Adrenal gland (tissue), 12 donors: ENCODE results near the gene LKAAEAR1. TPM values are rescaled to one million over a fixed set of nuclear protein-coding genes. Genes with fewer than 3 reads are reported as not detected.

Source experiments
- DNase-seq, 7 donors: peaks; one replicate each; pipeline ENCODE4 v3.0.0-alpha.2; 2019 to 2020
- H3K27ac ChIP-seq, 5 donors: fragments of 200-600 bp; sonication (generic) in 4 of 5; 1 replicate in 3 of 5; 2 replicates in 2 of 5; pipeline versions ENCODE4 v1.5.1 to v1.8.0; 2016 to 2020; ENCODE audit warnings: mild to moderate bottlenecking in 1 of 5
- H3K27me3 ChIP-seq: fragments of 200-600 bp; 2 replicates; pipeline ENCODE4 v1.8.0; 2021
- H3K36me3 ChIP-seq, 2 donors: fragments of 200-600 bp; replicated peaks in 1 of 2; 1 replicate in 1 of 2; 2 replicates in 1 of 2; pipeline versions ENCODE4 v1.5.1 to v1.8.0; 2018 to 2022
- H3K4me1 ChIP-seq, 2 donors: fragments of 200-600 bp; replicated peaks in 1 of 2; 1 replicate in 1 of 2; 2 replicates in 1 of 2; pipeline versions ENCODE4 v1.5.1 to v1.8.0; 2018 to 2021
- H3K4me3 ChIP-seq, 4 donors: fragments of 200-600 bp; sonication (generic) in 3 of 4; one replicate each; pipeline ENCODE4 v1.5.1; 2016 to 2018
- H3K9me3 ChIP-seq, 3 donors: fragments of 200-600 bp; sonication (generic) in 1 of 3; replicated peaks in 1 of 3; 1 replicate in 2 of 3; 2 replicates in 1 of 3; pipeline versions ENCODE4 v1.5.1 to v1.8.0; 2016 to 2021
- POLR2A ChIP-seq, 2 donors: fragments of 450-650 bp; IDR thresholded peaks; one replicate each; pipeline ENCODE4 v1.6.1; 2017; ENCODE audit warnings: antibody characterized with exemption in 2 of 2, mild to moderate bottlenecking in 2 of 2, moderate library complexity in 1 of 2
- WGBS, 4 donors: extraction: QIAGEN DNeasy Blood & Tissue Kit in 2 of 4; methylation state at CpG; one replicate each; pipeline versions ENCODE4 v1.1.5 to v1.1.7; 2013 to 2017; 5-methylcytosine and 5-hydroxymethylcytosine counted together
- intact Hi-C, 2 donors: fragments of 100-400 bp; cut with DNase I; formaldehyde crosslinking; loops; one replicate each; pipeline versions ENCODE4 v1.14.1 to v1.15.0; 2022 to 2023
- polyA plus RNA-seq, 3 donors: library from polyadenylated mRNA; stranded (reverse); fragments of 200-250 nt in 2 of 3; fragments of 350-450 nt in 1 of 3; fragmentation: Illumina TruSeq in 1 of 3; extraction: RNeasy Lipid Tissue Mini Kit (QIAGEN cat#74804) in 1 of 3; gene quantifications; one replicate each; pipeline ENCODE4 v1.2.3, GENCODE V29; 2013 to 2014
- total RNA-seq, 9 donors: library from RNA; depleted of rRNA in 4 of 9; stranded (reverse); fragments of >200 nt in 4 of 9; fragments of 120-200 nt in 1 of 9; fragmentation: NEBNext Ultra II Directional in 1 of 9; extraction: Animal tissue kit (Norgen Biotek cat#: 25700) in 1 of 9; gene quantifications; one replicate each; pipeline versions ENCODE4 v1.1.0 to v1.2.4, GENCODE V29; 2013 to 2023
- TF ChIP-seq, protein P1 (sequence below), 6 experiments: fragments of 450-650 bp in 4 of 6; fragments of 200-600 bp in 2 of 6; sonication (generic) in 1 of 6; IDR thresholded peaks; 1 replicate in 5 of 6; 2 replicates in 1 of 6; pipeline versions ENCODE4 v1.5.1 to v1.8.0; 2016 to 2021; ENCODE audit warnings: antibody characterized with exemption in 6 of 6, mild to moderate bottlenecking in 2 of 6, moderate library complexity in 1 of 6
- donor health status: healthy with polysubstance abuse.
- donor health status: Bipolar disorder and iron deficiency.
- donor health status: DM: yes; HTN: yes; CAD: no.
- donor health status: DM: no; HTN: no; CAD: no.
- donor health status: DM: no; HTN: no; CAD: no.
- donor health status: DM: yes; HTN: yes; CAD: no.

The LKAAEAR1 gene
- total and polyA plus RNA-seq, 12 donors: 0.28 to 1.2 (median 1.1) TPM; not detected in 9

DNA sequence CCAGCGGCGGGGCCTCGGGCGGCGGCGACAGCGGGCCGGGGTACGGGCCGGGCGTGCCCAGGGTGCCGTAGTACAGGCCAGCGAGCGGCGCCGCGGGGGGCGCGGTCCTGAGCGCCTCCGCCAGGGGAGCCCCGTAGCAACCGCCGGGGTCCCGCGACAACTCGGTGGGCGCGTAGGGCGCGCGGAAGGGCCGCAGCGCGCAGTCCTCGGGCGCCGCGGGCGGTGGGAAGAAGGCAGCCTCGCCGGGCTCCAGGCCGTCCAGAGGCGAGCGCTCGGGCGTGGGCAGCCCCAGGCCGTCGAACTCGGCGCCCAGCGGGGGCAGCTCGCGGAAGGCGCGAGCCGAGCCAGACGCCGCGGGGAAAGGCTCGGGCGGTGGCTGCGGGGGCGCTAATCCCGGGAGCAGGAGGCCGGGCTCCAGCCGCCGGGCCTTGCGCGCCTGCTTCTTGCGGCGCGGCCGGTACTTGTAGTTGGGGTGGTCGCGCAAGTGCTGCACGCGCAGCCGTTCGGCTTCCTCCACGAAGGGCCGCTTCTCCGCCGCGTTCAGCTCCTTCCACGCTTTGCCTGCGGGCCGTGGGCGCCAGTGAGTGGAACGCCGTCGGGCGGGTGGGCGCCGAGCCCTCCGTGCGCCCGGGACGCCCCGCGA lies 35.7 kb downstream of the LKAAEAR1 start:
- intact Hi-C loops: loop anchor here in 1 of 2 donors (5.0 kb wide), 1 partner anchor 64 kb away; no protein-coding TSS in a partner anchor
- H3K27ac ChIP-seq: peak overlapping the region in 1 of 5 donors; percentile 45

DNA sequence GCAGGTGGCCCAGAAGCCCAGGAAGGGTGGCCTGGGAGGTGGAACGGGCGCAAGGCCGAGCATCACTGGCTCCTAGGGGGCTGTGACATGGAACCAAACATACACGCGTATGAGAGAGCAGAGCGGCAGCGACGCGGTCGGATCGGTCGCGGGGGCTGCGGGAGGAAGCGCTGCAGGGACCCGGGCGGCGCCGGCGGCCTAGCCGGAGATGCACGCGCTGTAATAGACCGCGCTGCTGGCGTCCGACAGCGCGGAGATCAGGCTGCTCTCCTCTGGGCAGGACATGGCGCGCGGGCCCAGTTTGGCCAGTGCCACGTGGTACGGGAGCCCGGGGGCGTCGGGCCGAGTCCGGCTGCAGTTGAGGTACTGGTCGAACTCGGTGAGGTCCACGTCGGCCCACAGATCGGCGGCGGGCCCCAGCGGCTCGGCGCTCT lies 36.2 kb downstream of the LKAAEAR1 start:
- H3K9me3 ChIP-seq: no peaks in the 10 kb centered on the region
- H3K4me1 ChIP-seq: no peaks in the 10 kb centered on the region
- 14 to 40% (median 27%) methylated on average over 2 to 49 of the region's 49 CpGs for WGBS, 4 donors
- no peak for DNase-seq
- H3K27me3 ChIP-seq: peaks cover 59% of the 10 kb centered on the region
- no peak for TF ChIP-seq POLR2A (IDR thresholded peaks at IDR 0.05)
- TF ChIP-seq, protein P1, sequence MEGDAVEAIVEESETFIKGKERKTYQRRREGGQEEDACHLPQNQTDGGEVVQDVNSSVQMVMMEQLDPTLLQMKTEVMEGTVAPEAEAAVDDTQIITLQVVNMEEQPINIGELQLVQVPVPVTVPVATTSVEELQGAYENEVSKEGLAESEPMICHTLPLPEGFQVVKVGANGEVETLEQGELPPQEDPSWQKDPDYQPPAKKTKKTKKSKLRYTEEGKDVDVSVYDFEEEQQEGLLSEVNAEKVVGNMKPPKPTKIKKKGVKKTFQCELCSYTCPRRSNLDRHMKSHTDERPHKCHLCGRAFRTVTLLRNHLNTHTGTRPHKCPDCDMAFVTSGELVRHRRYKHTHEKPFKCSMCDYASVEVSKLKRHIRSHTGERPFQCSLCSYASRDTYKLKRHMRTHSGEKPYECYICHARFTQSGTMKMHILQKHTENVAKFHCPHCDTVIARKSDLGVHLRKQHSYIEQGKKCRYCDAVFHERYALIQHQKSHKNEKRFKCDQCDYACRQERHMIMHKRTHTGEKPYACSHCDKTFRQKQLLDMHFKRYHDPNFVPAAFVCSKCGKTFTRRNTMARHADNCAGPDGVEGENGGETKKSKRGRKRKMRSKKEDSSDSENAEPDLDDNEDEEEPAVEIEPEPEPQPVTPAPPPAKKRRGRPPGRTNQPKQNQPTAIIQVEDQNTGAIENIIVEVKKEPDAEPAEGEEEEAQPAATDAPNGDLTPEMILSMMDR (IDR thresholded peaks at IDR 0.05): no peak
- intact Hi-C loops: loop anchor here in 1 of 2 donors (5.0 kb wide), 1 partner anchor 64 kb away; no protein-coding TSS in a partner anchor
- H3K36me3 ChIP-seq: no peaks in the 10 kb centered on the region
- H3K4me3 ChIP-seq: peak overlapping the region in 1 of 4 donors; percentile 32
- H3K27ac ChIP-seq: peak overlapping the region in 1 of 5 donors; percentile 45

More for the DNA sequence above, 35.7 kb downstream of the LKAAEAR1 start:
- H3K27me3 ChIP-seq: peaks cover 60% of the 10 kb centered on the region
- TF ChIP-seq POLR2A (IDR thresholded peaks at IDR 0.05): no peak
- TF ChIP-seq, protein P1 (IDR thresholded peaks at IDR 0.05): no peak
- no peaks in the 10 kb centered on the region for H3K4me1 ChIP-seq
- H3K36me3 ChIP-seq: no peaks in the 10 kb centered on the region
- H3K4me3 ChIP-seq: peak overlapping the region in 1 of 4 donors; percentile 32
- WGBS, 4 donors: 5 to 16% (median 6%) methylated on average over 26 to 101 of the region's 101 CpGs; no CpG with 5 or more reads in 1 of the 4 donors
- DNase-seq: no peak
- H3K9me3 ChIP-seq: no peaks in the 10 kb centered on the region

DNA sequence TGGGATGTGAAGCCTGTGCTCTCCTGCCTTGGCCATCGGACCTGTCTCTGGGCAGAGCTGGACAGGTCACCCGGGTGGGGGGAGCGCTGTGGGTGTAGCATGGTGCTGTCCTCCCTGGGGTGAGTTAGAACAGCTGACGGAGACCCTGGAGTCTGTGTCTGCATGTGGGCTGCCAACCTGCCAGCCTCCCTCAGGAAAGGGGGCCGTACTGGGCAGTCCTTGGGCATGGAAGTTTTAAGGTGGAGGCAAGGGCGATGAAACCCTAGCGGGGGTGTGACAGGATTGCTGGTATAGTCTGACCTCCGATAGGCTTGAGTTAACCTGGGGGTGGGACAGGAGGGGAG lies 37.2 kb downstream of the LKAAEAR1 start:
- Histone ChIP-seq H3K36me3 (no peaks in the 10 kb centered on the region), H3K4me3 (peak overlapping the region in 1 of 4 donors; percentile 26), H3K9me3 (no peaks in the 10 kb centered on the region), H3K4me1 (peaks cover 0 to 5% of the 10 kb centered on the region in 2 donors), H3K27me3 (peaks cover 54% of the 10 kb centered on the region), H3K27ac (no peak overlapping the region)
- intact Hi-C loops: loop anchor here in 1 of 2 donors (5.0 kb wide), 1 partner anchor 65 kb away; no protein-coding TSS in a partner anchor
- no peak for DNase-seq
- 64 to 78% (median 65%) methylated on average over 8 of the region's 8 CpGs for WGBS, 4 donors
- TF ChIP-seq, protein P1 (IDR thresholded peaks at IDR 0.05): no peak
- TF ChIP-seq POLR2A (IDR thresholded peaks at IDR 0.05): no peak

DNA sequence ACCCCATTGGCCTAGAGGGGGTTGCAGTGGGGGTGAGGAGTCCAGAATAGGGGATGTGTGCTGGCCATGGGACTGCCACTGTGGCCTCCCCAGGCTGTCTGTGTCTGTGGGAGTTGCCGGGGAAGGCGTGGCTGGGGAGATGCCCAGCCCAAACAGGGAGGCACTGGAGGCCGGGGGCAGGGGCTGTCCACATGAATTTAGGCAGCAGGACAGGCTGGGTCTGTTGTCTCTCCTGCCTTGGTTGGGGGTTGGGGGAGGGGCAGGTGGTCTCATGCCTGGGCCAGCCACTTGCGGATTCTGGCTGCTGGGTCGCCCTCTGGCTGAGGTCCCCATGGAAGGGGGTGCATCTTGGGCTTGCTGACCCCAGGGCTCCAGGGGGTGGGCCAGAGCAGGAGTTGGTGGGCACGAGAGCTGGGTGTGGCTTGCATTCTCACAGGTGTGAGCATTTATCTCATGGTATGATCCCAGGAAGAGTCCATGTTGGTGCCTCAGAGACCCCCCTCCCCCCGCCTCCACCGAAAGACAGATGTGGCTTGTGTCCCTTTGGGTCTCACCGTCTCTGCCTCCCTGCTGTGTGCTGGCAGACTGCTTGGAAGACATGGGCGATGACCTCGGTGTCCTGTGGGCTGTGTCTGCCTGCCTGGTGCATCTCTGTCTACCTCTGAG lies 38.7 kb downstream of the LKAAEAR1 start:
- no peak overlapping the region for H3K4me3 ChIP-seq
- 38 to 71% (median 65%) methylated on average over 3 to 11 of the region's 11 CpGs for WGBS, 4 donors
- TF ChIP-seq, protein P1 (IDR thresholded peaks at IDR 0.05): no peak
- no peak for TF ChIP-seq POLR2A (IDR thresholded peaks at IDR 0.05)

More for the DNA sequence above, 38.7 kb downstream of the LKAAEAR1 start:
- peaks cover 57% of the 10 kb centered on the region for H3K27me3 ChIP-seq
- intact Hi-C loops: loop anchor here in 1 of 2 donors (5.0 kb wide), 1 partner anchor 67 kb away; no protein-coding TSS in a partner anchor
- H3K36me3 ChIP-seq: no peaks in the 10 kb centered on the region
- peak in 3 of 7 donors; percentile 17 to 70 (median 57) for DNase-seq
- H3K4me1 ChIP-seq: peaks cover 0 to 12% of the 10 kb centered on the region in 2 donors
- H3K9me3 ChIP-seq: no peaks in the 10 kb centered on the region
- H3K27ac ChIP-seq: peak overlapping the region in 1 of 5 donors; percentile 61
